Measurements from ENCODE around the gene RPS18. TPM values are rescaled to one million over a fixed set of nuclear protein-coding genes. Genes with fewer than 3 reads are reported as not detected.

Gene RPS18
- total RNA-seq, 1 donor from 2014 or later: 2,061 TPM

- Histone ChIP-seq H3K27me3 (ENCODE audit: insufficient read depth, low read length) (peaks cover 23% of the 10 kb centered on the region), H3K9me3 (ENCODE audit: insufficient read depth, low read depth, low read length) (no peaks in the 10 kb centered on the region), H3K9ac (ENCODE audit: low read length) (no peak overlapping the region), H3K36me3 (ENCODE audit: insufficient read depth, low read length) (no peaks in the 10 kb centered on the region), H3K79me2 (ENCODE audit: insufficient read depth, low read length) (no peaks in the 10 kb centered on the region), H4K20me1 (ENCODE audit: insufficient read depth, low read length) (no peaks in the 10 kb centered on the region), H3K4me3 (ENCODE audit: insufficient read depth, low read depth, low read length) (no peak overlapping the region), H2AFZ (ENCODE audit: low read depth, low read length) (no peak overlapping the region), H3K27ac (ENCODE audit: low read depth, low read length) (no peak overlapping the region), H3K4me2 (ENCODE audit: low read length) (no peak overlapping the region), H3K4me1 (ENCODE audit: insufficient read depth, low read length) (no peaks in the 10 kb centered on the region)
- Mint-ChIP-seq H3K4me1 (ENCODE audit: low read depth, unreplicated experiment) (no peaks in the 10 kb centered on the region), H3K27me3 (ENCODE audit: low read depth, unreplicated experiment) (peaks cover 47% of the 10 kb centered on the region), H3K9me3 (ENCODE audit: unreplicated experiment) (peaks cover 3% of the 10 kb centered on the region), H3K36me3 (ENCODE audit: low read depth, unreplicated experiment) (no peaks in the 10 kb centered on the region), H3K27ac (ENCODE audit: unreplicated experiment) (no peak overlapping the region), H3K4me3 (ENCODE audit: unreplicated experiment) (no peak overlapping the region)
- DNase-seq (ENCODE audit: low read depth) (no peak), FAIRE-seq (no peak)
- TF ChIP-seq EZH2 (IDR thresholded peaks at IDR 0.05; ENCODE audit: insufficient read depth, low read length) (no peak), CTCF (IDR thresholded peaks at IDR 0.05; ENCODE audit: insufficient read depth, low read depth, low read length) (no peak)
Measured at GRCh38 chr6:33237741-33238140, 34.1 kb upstream of the RPS18 start.

GRCh38 chr6:33241968-33242367 lies 29.9 kb upstream of the RPS18 start:
- no peaks in the 10 kb centered on the region for H3K9me3 ChIP-seq (ENCODE audit: insufficient read depth, low read depth, low read length)
- Mint-ChIP-seq H3K27ac (ENCODE audit: unreplicated experiment) (peak overlapping the region; percentile 86), H3K27me3 (ENCODE audit: low read depth, unreplicated experiment) (peaks cover 34% of the 10 kb centered on the region), H3K4me3 (ENCODE audit: unreplicated experiment) (no peak overlapping the region), H3K4me1 (ENCODE audit: low read depth, unreplicated experiment) (no peaks in the 10 kb centered on the region), H3K36me3 (ENCODE audit: low read depth, unreplicated experiment) (no peaks in the 10 kb centered on the region), H3K9me3 (ENCODE audit: unreplicated experiment) (peaks cover 3% of the 10 kb centered on the region)
- no peak for DNase-seq (ENCODE audit: low read depth)
- TF ChIP-seq CTCF (IDR thresholded peaks at IDR 0.05; ENCODE audit: insufficient read depth, low read depth, low read length) (no peak), EZH2 (IDR thresholded peaks at IDR 0.05; ENCODE audit: insufficient read depth, low read length) (no peak)
- no peaks in the 10 kb centered on the region for H3K4me1 ChIP-seq (ENCODE audit: insufficient read depth, low read length)
- H3K4me2 ChIP-seq (ENCODE audit: low read length): no peak overlapping the region
- no peaks in the 10 kb centered on the region for H4K20me1 ChIP-seq (ENCODE audit: insufficient read depth, low read length)
- H3K27ac ChIP-seq (ENCODE audit: low read depth, low read length): no peak overlapping the region
- H3K79me2 ChIP-seq (ENCODE audit: insufficient read depth, low read length): no peaks in the 10 kb centered on the region
- peaks cover 13% of the 10 kb centered on the region for H3K27me3 ChIP-seq (ENCODE audit: insufficient read depth, low read length)
- FAIRE-seq: no peak
- no peak overlapping the region for H3K4me3 ChIP-seq (ENCODE audit: insufficient read depth, low read depth, low read length)
- no peak overlapping the region for H2AFZ ChIP-seq (ENCODE audit: low read depth, low read length)
- no peak overlapping the region for H3K9ac ChIP-seq (ENCODE audit: low read length)
- H3K36me3 ChIP-seq (ENCODE audit: insufficient read depth, low read length): no peaks in the 10 kb centered on the region

GRCh38 chr6:33243476-33243875 lies 28.4 kb upstream of the RPS18 start:
- no peaks in the 10 kb centered on the region for H3K36me3 Mint-ChIP-seq (ENCODE audit: low read depth, unreplicated experiment)
- H3K4me2 ChIP-seq (ENCODE audit: low read length): no peak overlapping the region
- no peak overlapping the region for H3K4me3 Mint-ChIP-seq (ENCODE audit: unreplicated experiment)
- no peak overlapping the region for H3K27ac Mint-ChIP-seq (ENCODE audit: unreplicated experiment)
- TF ChIP-seq CTCF (IDR thresholded peaks at IDR 0.05; ENCODE audit: insufficient read depth, low read depth, low read length) (no peak), EZH2 (IDR thresholded peaks at IDR 0.05; ENCODE audit: insufficient read depth, low read length) (no peak)
- no peak overlapping the region for H3K4me3 ChIP-seq (ENCODE audit: insufficient read depth, low read depth, low read length)
- DNase-seq (ENCODE audit: low read depth): no peak
- no peak overlapping the region for H2AFZ ChIP-seq (ENCODE audit: low read depth, low read length)
- no peaks in the 10 kb centered on the region for H3K36me3 ChIP-seq (ENCODE audit: insufficient read depth, low read length)
- no peak for FAIRE-seq
- no peak overlapping the region for H3K27ac ChIP-seq (ENCODE audit: low read depth, low read length)
- peaks cover 13% of the 10 kb centered on the region for H3K27me3 ChIP-seq (ENCODE audit: insufficient read depth, low read length)
- H3K79me2 ChIP-seq (ENCODE audit: insufficient read depth, low read length): no peaks in the 10 kb centered on the region
- peaks cover 23% of the 10 kb centered on the region for H3K27me3 Mint-ChIP-seq (ENCODE audit: low read depth, unreplicated experiment)
- H3K9me3 Mint-ChIP-seq (ENCODE audit: unreplicated experiment): peaks cover 3% of the 10 kb centered on the region
- H3K9ac ChIP-seq (ENCODE audit: low read length): no peak overlapping the region
- no peaks in the 10 kb centered on the region for H3K4me1 Mint-ChIP-seq (ENCODE audit: low read depth, unreplicated experiment)
- H3K4me1 ChIP-seq (ENCODE audit: insufficient read depth, low read length): peaks cover 6% of the 10 kb centered on the region
- H4K20me1 ChIP-seq (ENCODE audit: insufficient read depth, low read length): no peaks in the 10 kb centered on the region
- H3K9me3 ChIP-seq (ENCODE audit: insufficient read depth, low read depth, low read length): no peaks in the 10 kb centered on the region
